Vagina (tissue), 2 donors: ENCODE results near the gene FOXA1. TPM values are rescaled to one million over a fixed set of nuclear protein-coding genes. Genes with fewer than 3 reads are reported as not detected.

Source experiments
- DNase-seq, 2 donors: peaks; one replicate each; pipeline ENCODE4 v3.0.0-alpha.2; 2017; ENCODE audit errors: extremely low spot score in 2 of 2
- H3K27ac ChIP-seq: fragments of 200-600 bp; sonication (generic); one replicate; pipeline ENCODE4 v1.5.1; 2019
- H3K27me3 ChIP-seq: fragments of 200-600 bp; sonication (generic); one replicate; pipeline ENCODE4 v1.5.1; 2019
- H3K36me3 ChIP-seq, 2 donors: fragments of 200-600 bp; sonication (generic); one replicate each; pipeline ENCODE4 v1.5.1; 2017 to 2019
- H3K4me1 ChIP-seq: fragments of 200-600 bp; sonication (generic); one replicate; pipeline ENCODE4 v1.5.1; 2019
- H3K4me3 ChIP-seq, 2 donors: fragments of 200-600 bp; sonication (generic); 1 replicate in 1 of 2; 2 replicates in 1 of 2; pipeline ENCODE4 v1.5.1; 2016 to 2019
- H3K9me3 ChIP-seq: fragments of 200-600 bp; sonication (generic); one replicate; pipeline ENCODE4 v1.5.1; 2019
- POLR2A ChIP-seq, 2 donors: fragments of 450-650 bp; IDR thresholded peaks; one replicate each; pipeline ENCODE4 v1.6.1; 2017; ENCODE audit warnings: antibody characterized with exemption in 2 of 2, mild to moderate bottlenecking in 2 of 2, moderate library complexity in 2 of 2
- POLR2AphosphoS5 ChIP-seq, 2 donors: sonication (generic); formaldehyde crosslinking; IDR thresholded peaks; one replicate each; pipeline ENCODE4 v1.9.0; 2017; ENCODE audit warnings: antibody characterized with exemption in 2 of 2, mild to moderate bottlenecking in 2 of 2, low read depth in 1 of 2; ENCODE audit not compliant: insufficient read depth in 1 of 2
- intact Hi-C: fragments of 100-400 bp; cut with DNase I; formaldehyde crosslinking; loops from one replicate; pipeline ENCODE4 v1.15.1; 2023
- total RNA-seq: library from RNA; depleted of rRNA; stranded (reverse); fragments of >200 nt; gene quantifications from one replicate; pipeline ENCODE4 v1.2.3, GENCODE V29; 2016
- TF ChIP-seq, protein P1 (sequence below), 3 experiments: fragments of 450-650 bp in 2 of 3; fragments of 200-600 bp in 1 of 3; sonication (generic) in 1 of 3; IDR thresholded peaks; one replicate each; pipeline ENCODE4 v1.5.1; 2017 to 2019; ENCODE audit warnings: antibody characterized with exemption in 3 of 3, mild to moderate bottlenecking in 2 of 3, moderate library complexity in 2 of 3

FOXA1 gene
- total RNA-seq, 1 donor from 2014 or later, result 11.5 TPM

DNA sequence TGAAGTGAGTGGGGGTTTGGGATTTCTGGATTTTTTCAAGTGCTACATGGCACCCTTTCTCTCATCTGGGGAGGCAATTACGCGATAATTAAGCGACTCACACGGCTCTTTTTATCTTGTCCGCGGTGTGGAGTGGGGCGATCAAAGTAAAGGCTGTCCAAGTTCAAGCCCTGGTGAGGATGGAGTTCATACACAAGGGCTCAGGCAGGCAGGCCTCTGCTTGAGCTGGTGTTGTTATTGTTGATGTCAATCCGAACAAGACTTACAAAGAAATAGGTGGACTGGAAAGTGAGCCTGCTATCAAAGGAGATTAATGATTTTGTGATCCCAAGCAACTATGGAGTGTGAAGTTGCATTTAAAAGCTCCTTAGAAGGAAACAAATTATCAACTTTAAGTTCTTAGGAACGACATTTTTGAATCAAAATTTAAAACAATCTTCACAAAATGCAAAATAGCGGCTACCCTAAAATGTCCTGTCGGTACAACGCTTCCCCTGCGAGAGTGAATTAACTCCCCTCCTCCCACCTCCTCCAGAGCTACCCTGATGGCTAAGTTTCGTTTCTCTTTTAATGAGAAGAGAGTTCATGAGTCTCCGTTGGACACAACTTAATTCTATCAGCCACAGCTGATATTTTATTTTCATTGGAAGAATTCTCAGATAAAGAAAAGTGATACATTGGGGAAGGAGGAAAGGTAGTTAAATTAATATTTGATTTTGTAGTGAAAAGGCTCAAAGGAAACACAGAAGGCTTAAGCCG is 5.9 kb downstream of the FOXA1 start:
- Histone ChIP-seq H3K4me3 (peak overlapping the region in 1 of 2 donors; percentile 43), H3K36me3 (no peaks in the 10 kb centered on the region), H3K27me3 (peaks cover 30% of the 10 kb centered on the region), H3K4me1 (peaks cover 29% of the 10 kb centered on the region), H3K27ac (peak overlapping the region; percentile 74), H3K9me3 (no peaks in the 10 kb centered on the region)
- TF ChIP-seq POLR2A (IDR thresholded peaks at IDR 0.05), result no peak
- TF ChIP-seq, protein P1, sequence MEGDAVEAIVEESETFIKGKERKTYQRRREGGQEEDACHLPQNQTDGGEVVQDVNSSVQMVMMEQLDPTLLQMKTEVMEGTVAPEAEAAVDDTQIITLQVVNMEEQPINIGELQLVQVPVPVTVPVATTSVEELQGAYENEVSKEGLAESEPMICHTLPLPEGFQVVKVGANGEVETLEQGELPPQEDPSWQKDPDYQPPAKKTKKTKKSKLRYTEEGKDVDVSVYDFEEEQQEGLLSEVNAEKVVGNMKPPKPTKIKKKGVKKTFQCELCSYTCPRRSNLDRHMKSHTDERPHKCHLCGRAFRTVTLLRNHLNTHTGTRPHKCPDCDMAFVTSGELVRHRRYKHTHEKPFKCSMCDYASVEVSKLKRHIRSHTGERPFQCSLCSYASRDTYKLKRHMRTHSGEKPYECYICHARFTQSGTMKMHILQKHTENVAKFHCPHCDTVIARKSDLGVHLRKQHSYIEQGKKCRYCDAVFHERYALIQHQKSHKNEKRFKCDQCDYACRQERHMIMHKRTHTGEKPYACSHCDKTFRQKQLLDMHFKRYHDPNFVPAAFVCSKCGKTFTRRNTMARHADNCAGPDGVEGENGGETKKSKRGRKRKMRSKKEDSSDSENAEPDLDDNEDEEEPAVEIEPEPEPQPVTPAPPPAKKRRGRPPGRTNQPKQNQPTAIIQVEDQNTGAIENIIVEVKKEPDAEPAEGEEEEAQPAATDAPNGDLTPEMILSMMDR (IDR thresholded peaks at IDR 0.05), result no peak
- TF ChIP-seq POLR2AphosphoS5 (IDR thresholded peaks at IDR 0.05; ENCODE audit: insufficient read depth in 1 of 2, low read depth in 1 of 2), result no peak
- intact Hi-C loops, result no loop called here
- no peak for DNase-seq

GRCh38 chr14:37588667-37588955 is 6.4 kb downstream of the FOXA1 start:
- Histone ChIP-seq H3K27ac (peak overlapping the region; percentile 74), H3K4me1 (peaks cover 34% of the 10 kb centered on the region), H3K9me3 (no peaks in the 10 kb centered on the region), H3K4me3 (peak overlapping the region in 1 of 2 donors; percentile 43), H3K36me3 (no peaks in the 10 kb centered on the region), H3K27me3 (peaks cover 35% of the 10 kb centered on the region)
- DNase-seq, result no peak
- intact Hi-C loops, result no loop called here
- TF ChIP-seq POLR2A (IDR thresholded peaks at IDR 0.05), result no peak
- TF ChIP-seq POLR2AphosphoS5 (IDR thresholded peaks at IDR 0.05; ENCODE audit: insufficient read depth in 1 of 2, low read depth in 1 of 2), result no peak
- TF ChIP-seq, protein P1 (IDR thresholded peaks at IDR 0.05), result no peak

- Histone ChIP-seq H3K4me1 (peaks cover 37% of the 10 kb centered on the region), H3K9me3 (no peaks in the 10 kb centered on the region), H3K27me3 (peaks cover 38% of the 10 kb centered on the region), H3K36me3 (no peaks in the 10 kb centered on the region), H3K27ac (peak overlapping the region; percentile 74), H3K4me3 (peak overlapping the region in 1 of 2 donors; percentile 43)
- intact Hi-C loops, result no loop called here
- DNase-seq, result no peak
- TF ChIP-seq, protein P1 (IDR thresholded peaks at IDR 0.05), result no peak
- TF ChIP-seq POLR2A (IDR thresholded peaks at IDR 0.05) (no peak), POLR2AphosphoS5 (IDR thresholded peaks at IDR 0.05; ENCODE audit: insufficient read depth in 1 of 2, low read depth in 1 of 2) (no peak)
Observed at GRCh38 chr14:37587881-37588666, 7.0 kb downstream of the FOXA1 start.

- peak overlapping the region in 1 of 2 donors; percentile 43 for H3K4me3 ChIP-seq
- peaks cover 37% of the 10 kb centered on the region for H3K4me1 ChIP-seq
- DNase-seq, result no peak
- intact Hi-C loops, result no loop called here
- peaks cover 31% of the 10 kb centered on the region for H3K27me3 ChIP-seq
- no peaks in the 10 kb centered on the region for H3K9me3 ChIP-seq
- peak overlapping the region; percentile 74 for H3K27ac ChIP-seq
- H3K36me3 ChIP-seq, result no peaks in the 10 kb centered on the region
- TF ChIP-seq POLR2AphosphoS5 (IDR thresholded peaks at IDR 0.05; ENCODE audit: insufficient read depth in 1 of 2, low read depth in 1 of 2), result peak in 1 of 2 donors; percentile 6
- no peak for TF ChIP-seq POLR2A (IDR thresholded peaks at IDR 0.05)
Observed at GRCh38 chr14:37587131-37587803, 7.8 kb downstream of the FOXA1 start.

DNA sequence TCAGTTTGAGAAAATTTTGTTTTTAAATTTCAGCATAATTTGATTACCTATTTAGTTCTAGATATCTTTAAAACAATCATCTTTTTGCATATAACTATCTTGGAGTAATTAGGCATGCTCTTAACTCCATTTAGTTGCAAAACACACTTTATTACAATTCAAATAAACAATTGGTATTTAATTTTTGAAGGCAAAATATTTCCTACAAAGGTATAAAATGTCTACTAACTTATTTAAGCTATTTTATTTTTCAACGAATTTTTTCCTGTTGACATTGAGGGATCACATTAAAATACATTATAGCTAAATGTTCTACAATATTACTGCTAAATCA is 8.3 kb downstream of the FOXA1 start:
- TF ChIP-seq POLR2A (IDR thresholded peaks at IDR 0.05) (no peak), POLR2AphosphoS5 (IDR thresholded peaks at IDR 0.05; ENCODE audit: insufficient read depth in 1 of 2, low read depth in 1 of 2) (no peak)
- TF ChIP-seq, protein P1 (IDR thresholded peaks at IDR 0.05), result no peak
- peaks cover 33% of the 10 kb centered on the region for H3K4me1 ChIP-seq
- H3K9me3 ChIP-seq, result no peaks in the 10 kb centered on the region
- H3K27me3 ChIP-seq, result peaks cover 26% of the 10 kb centered on the region
- H3K36me3 ChIP-seq, result no peaks in the 10 kb centered on the region
- intact Hi-C loops, result no loop called here
- H3K4me3 ChIP-seq, result no peak overlapping the region
- H3K27ac ChIP-seq, result peak overlapping the region; percentile 74
- no peak for DNase-seq
